Tibial artery (tissue), 4 donors: Measurements from ENCODE around the gene BTN2A1.

ENCODE experiments used
- DNase-seq, 2 donors: peaks; one replicate each; pipeline ENCODE4 v3.0.0-alpha.2; 2019
- H3K27ac ChIP-seq, 2 donors: fragments of 200-600 bp; sonication (generic) in 1 of 2; 1 replicate in 1 of 2; 2 replicates in 1 of 2; pipeline ENCODE4 v1.5.1; 2018 to 2019; ENCODE audit warnings: mild to moderate bottlenecking in 1 of 2
- H3K27me3 ChIP-seq, 2 donors: fragments of 200-600 bp; sonication (generic) in 1 of 2; one replicate each; pipeline versions ENCODE4 v1.5.1 to v1.6.0; 2016 to 2019
- H3K36me3 ChIP-seq, 3 donors: fragments of 200-600 bp; sonication (generic) in 2 of 3; one replicate each; pipeline ENCODE4 v1.5.1; 2016 to 2019; ENCODE audit warnings: mild to moderate bottlenecking in 2 of 3
- H3K4me1 ChIP-seq, 4 donors: fragments of 200-600 bp; sonication (generic) in 2 of 4; 1 replicate in 3 of 4; 2 replicates in 1 of 4; pipeline ENCODE4 v1.5.1; 2016 to 2019
- H3K4me3 ChIP-seq, 2 donors: fragments of 200-600 bp; sonication (generic) in 1 of 2; 1 replicate in 1 of 2; 2 replicates in 1 of 2; pipeline ENCODE4 v1.5.1; 2018 to 2019; ENCODE audit warnings: mild to moderate bottlenecking in 2 of 2
- H3K9me3 ChIP-seq, 3 donors: fragments of 200-600 bp; sonication (generic) in 1 of 3; one replicate each; pipeline ENCODE4 v1.5.1; 2016 to 2019
- intact Hi-C: fragments of 100-400 bp; cut with DNase I; formaldehyde crosslinking; loops from one replicate; pipeline ENCODE4 v1.15.0; 2023; ENCODE audit warnings: low total_unique reads
- TF ChIP-seq, protein P1 (sequence below), 2 experiments: fragments of 200-600 bp in 1 of 2; fragments of 450-650 bp in 1 of 2; IDR thresholded peaks; one replicate each; pipeline ENCODE4 v1.5.1; 2017 to 2019; ENCODE audit warnings: antibody characterized with exemption in 2 of 2, mild to moderate bottlenecking in 1 of 2, moderate library complexity in 1 of 2

BTN2A1 gene

DNA sequence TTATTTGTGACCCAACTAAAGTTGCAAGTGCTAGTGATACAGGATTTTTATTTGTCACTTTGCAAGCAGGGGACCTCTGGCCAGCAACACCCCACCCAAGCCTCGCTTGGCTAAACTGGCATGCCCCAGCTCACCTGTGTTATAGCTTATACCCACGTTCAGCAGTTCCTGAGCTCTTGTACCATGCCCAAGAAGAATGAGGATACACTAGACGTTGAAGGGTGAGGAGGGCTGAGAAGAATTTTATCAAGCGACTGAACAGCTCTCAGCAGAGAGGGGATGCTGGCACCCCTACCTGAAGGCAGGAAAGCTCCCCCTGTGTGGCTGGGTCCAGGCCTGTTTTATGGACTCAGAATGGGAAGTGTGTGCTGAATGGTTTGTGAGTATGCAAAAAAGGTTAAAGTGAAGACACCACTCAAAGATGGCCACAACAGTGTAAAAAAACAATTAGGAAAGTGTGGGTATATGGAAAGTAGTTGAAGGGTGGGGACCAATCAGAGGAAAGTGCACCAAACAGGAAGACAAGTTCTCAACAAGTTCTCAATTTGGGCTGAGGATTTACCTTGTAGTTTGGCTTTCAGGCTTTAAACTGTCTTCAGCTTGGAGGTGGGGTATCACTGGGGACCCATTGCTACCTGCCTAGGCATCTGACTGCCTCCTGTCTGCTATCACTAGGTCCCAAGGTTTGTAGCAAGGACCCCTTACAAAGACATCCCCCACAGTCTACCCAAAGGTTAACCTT, 15.0 kb downstream of the BTN2A1 start:
- H3K9me3 ChIP-seq, result no peaks in the 10 kb centered on the region
- DNase-seq, result no peak
- peaks cover 14 to 28% (median 20%) of the 10 kb centered on the region in 3 donors for H3K36me3 ChIP-seq
- H3K27me3 ChIP-seq, result no peaks in the 10 kb centered on the region
- no peak overlapping the region for H3K4me3 ChIP-seq
- TF ChIP-seq, protein P1, sequence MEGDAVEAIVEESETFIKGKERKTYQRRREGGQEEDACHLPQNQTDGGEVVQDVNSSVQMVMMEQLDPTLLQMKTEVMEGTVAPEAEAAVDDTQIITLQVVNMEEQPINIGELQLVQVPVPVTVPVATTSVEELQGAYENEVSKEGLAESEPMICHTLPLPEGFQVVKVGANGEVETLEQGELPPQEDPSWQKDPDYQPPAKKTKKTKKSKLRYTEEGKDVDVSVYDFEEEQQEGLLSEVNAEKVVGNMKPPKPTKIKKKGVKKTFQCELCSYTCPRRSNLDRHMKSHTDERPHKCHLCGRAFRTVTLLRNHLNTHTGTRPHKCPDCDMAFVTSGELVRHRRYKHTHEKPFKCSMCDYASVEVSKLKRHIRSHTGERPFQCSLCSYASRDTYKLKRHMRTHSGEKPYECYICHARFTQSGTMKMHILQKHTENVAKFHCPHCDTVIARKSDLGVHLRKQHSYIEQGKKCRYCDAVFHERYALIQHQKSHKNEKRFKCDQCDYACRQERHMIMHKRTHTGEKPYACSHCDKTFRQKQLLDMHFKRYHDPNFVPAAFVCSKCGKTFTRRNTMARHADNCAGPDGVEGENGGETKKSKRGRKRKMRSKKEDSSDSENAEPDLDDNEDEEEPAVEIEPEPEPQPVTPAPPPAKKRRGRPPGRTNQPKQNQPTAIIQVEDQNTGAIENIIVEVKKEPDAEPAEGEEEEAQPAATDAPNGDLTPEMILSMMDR (IDR thresholded peaks at IDR 0.05), result no peak
- H3K27ac ChIP-seq, result peak overlapping the region; percentile 83 to 91
- peaks cover 0 to 23% (median 15%) of the 10 kb centered on the region in 4 donors for H3K4me1 ChIP-seq
- intact Hi-C loops, result no loop called here

- no peak for DNase-seq
- Histone ChIP-seq H3K4me3 (peak overlapping the region; percentile 51), H3K4me1 (peaks cover 0 to 23% (median 15%) of the 10 kb centered on the region in 4 donors), H3K27ac (peak overlapping the region; percentile 83 to 91), H3K27me3 (no peaks in the 10 kb centered on the region), H3K9me3 (no peaks in the 10 kb centered on the region), H3K36me3 (peaks cover 7 to 22% (median 14%) of the 10 kb centered on the region in 3 donors)
- intact Hi-C loops, result no loop called here
- TF ChIP-seq, protein P1 (IDR thresholded peaks at IDR 0.05), result no peak
Measured at GRCh38 chr6:26473429-26473757, 15.6 kb downstream of the BTN2A1 start.

DNA sequence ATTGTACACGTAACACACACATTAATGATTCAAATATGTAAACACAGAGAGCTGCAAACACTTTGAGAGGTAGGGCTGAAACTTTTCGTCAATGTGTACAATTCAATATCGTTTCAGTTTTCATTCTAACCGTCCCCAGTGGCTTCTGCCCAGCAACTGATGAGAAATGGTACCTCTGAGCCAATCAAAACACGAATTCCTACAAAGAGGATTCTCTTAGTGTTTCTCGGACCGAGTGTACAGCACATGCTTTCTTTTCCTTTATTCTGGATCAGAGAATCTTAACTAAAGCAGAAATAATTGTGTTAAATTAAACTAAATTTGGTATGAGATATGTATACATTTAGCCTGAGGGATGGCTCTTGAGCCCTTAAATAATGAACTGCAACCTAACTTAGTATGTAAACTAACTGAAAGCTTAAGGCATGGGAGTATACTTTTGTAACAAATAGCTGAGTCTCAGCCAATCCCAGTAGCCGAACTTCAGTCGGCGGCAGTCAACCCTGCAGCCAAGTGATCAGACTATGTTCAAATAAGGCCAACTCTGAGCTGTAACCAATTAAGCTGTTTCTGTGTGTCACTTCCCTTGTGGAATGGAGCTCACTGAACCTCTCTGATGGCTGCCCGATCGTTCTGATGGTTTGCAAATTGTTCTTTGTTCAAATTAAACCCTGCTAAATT, 16.1 kb downstream of the BTN2A1 start:
- Histone ChIP-seq H3K9me3 (no peaks in the 10 kb centered on the region), H3K4me1 (peaks cover 0 to 23% (median 15%) of the 10 kb centered on the region in 4 donors), H3K27ac (peak overlapping the region; percentile 83 to 91), H3K27me3 (no peaks in the 10 kb centered on the region), H3K36me3 (peaks cover 2 to 16% (median 9%) of the 10 kb centered on the region in 3 donors), H3K4me3 (peak overlapping the region; percentile 51)
- DNase-seq, result peak; percentile 86 to 92
- TF ChIP-seq, protein P1 (IDR thresholded peaks at IDR 0.05), result no peak
- intact Hi-C loops, result no loop called here

GRCh38 chr6:26474439-26474881, 16.7 kb downstream of the BTN2A1 start:
- DNase-seq, result no peak
- intact Hi-C loops, result no loop called here

DNA sequence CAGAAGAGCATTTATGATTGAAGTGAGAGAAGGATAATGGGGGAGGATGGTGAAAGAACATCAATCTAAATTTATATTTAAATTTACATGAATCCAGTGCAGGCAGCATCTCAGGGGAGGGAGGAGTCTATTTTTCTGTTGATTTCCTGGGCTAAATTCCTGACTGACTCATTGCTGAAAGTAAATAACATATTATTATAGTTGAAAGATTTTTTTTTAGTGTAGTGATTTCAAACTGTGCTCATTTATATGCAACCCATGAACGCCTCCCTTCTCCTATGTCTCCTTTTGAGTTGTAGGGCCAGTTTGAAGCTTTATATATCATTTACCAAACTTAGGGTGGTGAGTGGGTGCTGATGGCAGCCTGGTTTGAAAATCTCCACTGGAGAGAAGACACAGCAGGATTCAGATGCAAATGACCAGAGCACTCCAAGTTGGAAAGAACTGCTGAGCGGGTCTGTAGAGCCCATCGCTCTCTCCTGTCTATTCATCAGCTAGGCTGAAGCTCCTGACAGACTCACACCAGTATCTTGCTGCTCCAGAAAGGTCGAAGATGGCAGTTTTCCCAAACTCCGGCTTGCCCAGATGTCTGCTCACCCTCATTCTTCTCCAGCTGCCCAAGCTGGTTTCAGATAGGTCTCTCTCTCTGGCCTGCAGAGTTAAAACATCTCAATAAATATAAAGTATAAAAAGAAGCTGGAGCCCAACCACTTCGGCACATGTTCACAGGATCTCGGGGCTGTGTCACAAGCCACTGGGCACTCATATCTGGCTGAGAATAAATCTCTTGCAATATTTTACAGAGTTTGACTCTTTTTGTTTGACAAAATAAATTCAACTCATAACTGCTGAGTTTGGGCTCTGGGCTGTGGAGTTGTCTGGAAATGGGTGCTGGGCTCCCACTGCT, 18.3 kb downstream of the BTN2A1 start:
- H3K9me3 ChIP-seq, result no peaks in the 10 kb centered on the region
- H3K4me3 ChIP-seq, result no peak overlapping the region
- no peaks in the 10 kb centered on the region for H3K36me3 ChIP-seq
- no peak for DNase-seq
- TF ChIP-seq, protein P1 (IDR thresholded peaks at IDR 0.05), result no peak
- intact Hi-C loops, result loop anchor here (5.0 kb wide), 1 partner anchor 41 kb away; no protein-coding TSS in a partner anchor
- no peaks in the 10 kb centered on the region for H3K27me3 ChIP-seq
- H3K4me1 ChIP-seq, result peaks cover 0 to 23% (median 15%) of the 10 kb centered on the region in 4 donors
- peak overlapping the region; percentile 83 to 91 for H3K27ac ChIP-seq

More at GRCh38 chr6:26474439-26474881, 16.7 kb downstream of the BTN2A1 start:
- Histone ChIP-seq H3K9me3 (no peaks in the 10 kb centered on the region), H3K27me3 (no peaks in the 10 kb centered on the region), H3K27ac (peak overlapping the region; percentile 83 to 91), H3K36me3 (peaks cover 0 to 11% (median 5%) of the 10 kb centered on the region in 3 donors), H3K4me1 (peaks cover 0 to 23% (median 15%) of the 10 kb centered on the region in 4 donors), H3K4me3 (peak overlapping the region; percentile 51)
- TF ChIP-seq, protein P1 (IDR thresholded peaks at IDR 0.05), result no peak
